Panc1 (cell line): ENCODE results near the gene CYBA. TPM values are rescaled to one million over a fixed set of nuclear protein-coding genes. Genes with fewer than 3 reads are reported as not detected.

Experiments used
- ATAC-seq: fragments of 200-7000 bp; cut with Tn5 transposase; 2 replicates; pipeline ENCODE4 v1.9.1; 2020; ENCODE audit warnings: mild to moderate bottlenecking, moderate library complexity
- BruUV-seq: library from RNA; stranded (reverse); fragments of 400-500 nt; replicated peaks from 2 replicates; lab custom pipeline; 2021; lab: Mats Ljungman, UMichigan
- CTCF ChIA-PET: fragments of 300-600 bp; sonication (Branson Sonifier 250); formaldehyde crosslinking; loops from one replicate; lab custom pipeline; 2022; ENCODE audit warnings: antibody characterized with exemption; lab: Charles Lee
- POLR2A ChIA-PET: fragments of 300-600 bp; sonication (Branson Sonifier 250); formaldehyde crosslinking; loops from one replicate; lab custom pipeline; 2022; ENCODE audit warnings: antibody characterized with exemption; lab: Charles Lee
- DNase-seq: peaks from one replicate; pipeline ENCODE4 v3.0.0-alpha.2; 2010; ENCODE audit warnings: low read depth, low spot score
- H3K27ac ChIP-seq: 2 replicates; pipeline ENCODE4 v1.5.1; 2011; ENCODE audit warnings: mild to moderate bottlenecking, low read length, inconsistent platforms
- H3K27me3 ChIP-seq: fragments of 200-500 bp; sonication (Bioruptor generic); 2 replicates; pipeline ENCODE4 v1.6.0; 2014; ENCODE audit warnings: low read length, inconsistent platforms; ENCODE audit not compliant: control insufficient read depth, insufficient read depth
- H3K36me3 ChIP-seq: fragments of 200-500 bp; sonication (Bioruptor generic); 2 replicates; pipeline ENCODE4 v1.5.1; 2014; ENCODE audit warnings: inconsistent platforms, mild to moderate bottlenecking, low read length, moderate library complexity; ENCODE audit not compliant: control insufficient read depth, insufficient read depth
- H3K4me1 ChIP-seq: 2 replicates; pipeline ENCODE4 v1.5.1; 2011; ENCODE audit warnings: inconsistent platforms, mild to moderate bottlenecking, low read length, moderate library complexity; ENCODE audit not compliant: control insufficient read depth, insufficient read depth
- H3K4me3 ChIP-seq, 2 experiments: 2 replicates each; pipeline ENCODE4 v1.5.1; 2011 to 2012; ENCODE audit warnings: low read depth in 2 of 2, low read length in 2 of 2, mild to moderate bottlenecking in 2 of 2, inconsistent platforms in 1 of 2, moderate library complexity in 1 of 2
- H3K9me3 ChIP-seq: fragments of 200-500 bp; sonication (Bioruptor generic); 2 replicates; pipeline ENCODE4 v1.5.1; 2014; ENCODE audit warnings: low read depth, mild to moderate bottlenecking, inconsistent platforms, low read length, moderate library complexity; ENCODE audit not compliant: control insufficient read depth, insufficient read depth
- POLR2AphosphoS5 ChIP-seq: IDR thresholded peaks from 2 replicates; pipeline ENCODE4 v1.6.1; 2012; ENCODE audit warnings: mild to moderate bottlenecking, low read depth, low read length, moderate library complexity
- SIN3A ChIP-seq: IDR thresholded peaks from 2 replicates; pipeline ENCODE4 v1.6.1; 2012; ENCODE audit warnings: low read depth, mild to moderate bottlenecking, low read length, moderate library complexity, borderline replicate concordance; ENCODE audit not compliant: insufficient read depth
- TCF7L2 ChIP-seq: IDR thresholded peaks from 2 replicates; pipeline ENCODE4 v1.6.1; 2011; ENCODE audit warnings: mild to moderate bottlenecking, low read depth, low read length, inconsistent platforms
- in situ Hi-C: cut with HindIII; loops from 2 replicates; pipeline ENCODE4 v1.10.0; 2016; ENCODE audit warnings: low sequenced_read_pairs, low pct_unique_long_range_greater_than_20kb
- intact Hi-C: fragments of 100-400 bp; cut with micrococcal nuclease; formaldehyde crosslinking; loops from one replicate; pipeline ENCODE4 v1.10.0; 2022; ENCODE audit not compliant: unreplicated experiment
- total RNA-seq: library from RNA; stranded (reverse); gene quantifications from one replicate; pipeline ENCODE4 v1.2.1, GENCODE V29; 2021; ENCODE audit not compliant: unreplicated experiment
- TF ChIP-seq, protein P1 (sequence below), 2 experiments: IDR thresholded peaks; 2 replicates each; pipeline ENCODE4 v1.6.1; 2011 to 2012; ENCODE audit warnings: low read depth in 2 of 2, control low read depth in 1 of 2, low read length in 1 of 2, mild to moderate bottlenecking in 1 of 2, moderate library complexity in 1 of 2; ENCODE audit not compliant: insufficient read depth in 1 of 2
- TF ChIP-seq, protein P2 (sequence below): fragments of 450-650 bp; IDR thresholded peaks from 2 replicates; pipeline ENCODE4 v1.5.1; 2017; ENCODE audit warnings: mild to moderate bottlenecking

Gene CYBA
- total RNA-seq, 1 experiment from 2014 or later = 233 TPM

GRCh38 chr16:88653596-88654362 lies 2.9 kb upstream of the CYBA start:
- in situ Hi-C loops (no loop called here), intact Hi-C loops (no loop called here)
- Histone ChIP-seq H3K9me3 (no peaks in the 10 kb centered on the region), H3K36me3 (peaks cover 6% of the 10 kb centered on the region; the same call in 1 of the 2 replicates), H3K27me3 (no peaks in the 10 kb centered on the region), H3K4me1 (peaks cover 14% of the 10 kb centered on the region), H3K4me3 (no peak overlapping the region), H3K27ac (no peak overlapping the region)
- DNase-seq (no peak), ATAC-seq (no peak)
- no peak for TF ChIP-seq POLR2AphosphoS5
- ChIA-PET CTCF (no interaction called here), POLR2A (no interaction called here)
- no TSS peak for BruUV-seq

DNA sequence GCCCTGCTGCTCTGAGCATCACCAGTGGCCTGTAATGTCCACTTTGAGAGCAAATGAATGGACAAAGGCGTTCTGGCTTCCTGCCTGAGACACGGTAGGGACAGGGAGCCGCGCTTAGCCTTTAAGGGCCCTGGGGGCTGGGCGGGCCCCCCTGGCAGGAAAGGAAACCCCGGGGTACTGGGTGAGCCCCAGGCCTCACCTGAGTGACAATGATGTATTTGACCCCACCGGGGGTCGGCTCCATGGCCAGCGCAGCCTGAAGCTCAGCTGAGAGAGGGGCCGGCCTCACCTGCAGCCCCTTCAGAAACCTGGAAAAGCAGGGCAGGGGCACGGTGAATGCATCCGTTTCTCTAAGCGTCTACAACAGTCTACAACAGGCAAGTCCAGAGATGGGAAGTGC lies 2.2 kb upstream of the CYBA start:
- no peaks in the 10 kb centered on the region for H3K9me3 ChIP-seq
- ATAC-seq = no peak

More for the DNA sequence above, 2.2 kb upstream of the CYBA start:
- no peaks in the 10 kb centered on the region for H3K27me3 ChIP-seq
- in situ Hi-C loops (no loop called here), intact Hi-C loops (no loop called here)
- ChIA-PET CTCF (no interaction called here), POLR2A (no interaction called here)
- no TSS peak for BruUV-seq
- H3K4me1 ChIP-seq = peaks cover 14% of the 10 kb centered on the region
- no peak overlapping the region for H3K27ac ChIP-seq
- H3K36me3 ChIP-seq = peaks cover 6% of the 10 kb centered on the region; the same call in 1 of the 2 replicates
- no peak for DNase-seq
- TF ChIP-seq TCF7L2 = no peak
- TF ChIP-seq, protein P1, sequence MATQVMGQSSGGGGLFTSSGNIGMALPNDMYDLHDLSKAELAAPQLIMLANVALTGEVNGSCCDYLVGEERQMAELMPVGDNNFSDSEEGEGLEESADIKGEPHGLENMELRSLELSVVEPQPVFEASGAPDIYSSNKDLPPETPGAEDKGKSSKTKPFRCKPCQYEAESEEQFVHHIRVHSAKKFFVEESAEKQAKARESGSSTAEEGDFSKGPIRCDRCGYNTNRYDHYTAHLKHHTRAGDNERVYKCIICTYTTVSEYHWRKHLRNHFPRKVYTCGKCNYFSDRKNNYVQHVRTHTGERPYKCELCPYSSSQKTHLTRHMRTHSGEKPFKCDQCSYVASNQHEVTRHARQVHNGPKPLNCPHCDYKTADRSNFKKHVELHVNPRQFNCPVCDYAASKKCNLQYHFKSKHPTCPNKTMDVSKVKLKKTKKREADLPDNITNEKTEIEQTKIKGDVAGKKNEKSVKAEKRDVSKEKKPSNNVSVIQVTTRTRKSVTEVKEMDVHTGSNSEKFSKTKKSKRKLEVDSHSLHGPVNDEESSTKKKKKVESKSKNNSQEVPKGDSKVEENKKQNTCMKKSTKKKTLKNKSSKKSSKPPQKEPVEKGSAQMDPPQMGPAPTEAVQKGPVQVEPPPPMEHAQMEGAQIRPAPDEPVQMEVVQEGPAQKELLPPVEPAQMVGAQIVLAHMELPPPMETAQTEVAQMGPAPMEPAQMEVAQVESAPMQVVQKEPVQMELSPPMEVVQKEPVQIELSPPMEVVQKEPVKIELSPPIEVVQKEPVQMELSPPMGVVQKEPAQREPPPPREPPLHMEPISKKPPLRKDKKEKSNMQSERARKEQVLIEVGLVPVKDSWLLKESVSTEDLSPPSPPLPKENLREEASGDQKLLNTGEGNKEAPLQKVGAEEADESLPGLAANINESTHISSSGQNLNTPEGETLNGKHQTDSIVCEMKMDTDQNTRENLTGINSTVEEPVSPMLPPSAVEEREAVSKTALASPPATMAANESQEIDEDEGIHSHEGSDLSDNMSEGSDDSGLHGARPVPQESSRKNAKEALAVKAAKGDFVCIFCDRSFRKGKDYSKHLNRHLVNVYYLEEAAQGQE (IDR thresholded peaks at IDR 0.05; ENCODE audit: insufficient read depth in 1 of 2, low read depth in 2 of 2, low read length in 1 of 2) = no peak
- TF ChIP-seq, protein P2, sequence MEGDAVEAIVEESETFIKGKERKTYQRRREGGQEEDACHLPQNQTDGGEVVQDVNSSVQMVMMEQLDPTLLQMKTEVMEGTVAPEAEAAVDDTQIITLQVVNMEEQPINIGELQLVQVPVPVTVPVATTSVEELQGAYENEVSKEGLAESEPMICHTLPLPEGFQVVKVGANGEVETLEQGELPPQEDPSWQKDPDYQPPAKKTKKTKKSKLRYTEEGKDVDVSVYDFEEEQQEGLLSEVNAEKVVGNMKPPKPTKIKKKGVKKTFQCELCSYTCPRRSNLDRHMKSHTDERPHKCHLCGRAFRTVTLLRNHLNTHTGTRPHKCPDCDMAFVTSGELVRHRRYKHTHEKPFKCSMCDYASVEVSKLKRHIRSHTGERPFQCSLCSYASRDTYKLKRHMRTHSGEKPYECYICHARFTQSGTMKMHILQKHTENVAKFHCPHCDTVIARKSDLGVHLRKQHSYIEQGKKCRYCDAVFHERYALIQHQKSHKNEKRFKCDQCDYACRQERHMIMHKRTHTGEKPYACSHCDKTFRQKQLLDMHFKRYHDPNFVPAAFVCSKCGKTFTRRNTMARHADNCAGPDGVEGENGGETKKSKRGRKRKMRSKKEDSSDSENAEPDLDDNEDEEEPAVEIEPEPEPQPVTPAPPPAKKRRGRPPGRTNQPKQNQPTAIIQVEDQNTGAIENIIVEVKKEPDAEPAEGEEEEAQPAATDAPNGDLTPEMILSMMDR = no peak
- TF ChIP-seq SIN3A = no peak
- TF ChIP-seq POLR2AphosphoS5 = no peak
- H3K4me3 ChIP-seq = no peak overlapping the region
